ENCODE measurements around the gene WDFY3. TPM values are rescaled to one million over a fixed set of nuclear protein-coding genes. Genes with fewer than 3 reads are reported as not detected.

The WDFY3 gene
- total and polyA plus RNA-seq, 2 experiments from 2014 or later = 8.0 to 89.0 TPM

DNA sequence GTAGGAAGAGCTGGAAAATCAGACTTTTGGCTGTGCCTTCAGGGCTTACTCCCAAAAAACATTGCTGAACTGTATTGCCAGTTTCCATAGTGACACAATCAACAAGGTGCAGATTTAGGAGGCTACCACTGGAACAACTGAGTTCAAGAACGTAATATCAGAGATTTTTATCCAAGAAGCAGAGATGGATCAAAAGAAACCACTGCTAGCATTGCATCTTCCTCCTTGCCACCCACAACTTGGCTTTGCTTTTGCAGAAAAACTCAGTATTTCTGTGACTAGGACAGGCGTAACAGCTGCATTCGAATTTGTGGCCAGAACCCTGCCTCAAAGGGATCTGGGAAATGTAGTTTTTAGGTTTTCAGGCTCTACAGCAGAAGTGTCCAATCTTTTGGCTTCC, 27.8 kb upstream of the WDFY3 start (continued):
- TF ChIP-seq ZNF462 (CRISPR knock-in tag; IDR thresholded peaks at IDR 0.05) (no peak), EZH2 (IDR thresholded peaks at IDR 0.05; ENCODE audit: low read depth, unreplicated experiment) (no peak), ZNF114 (CRISPR knock-in tag; IDR thresholded peaks at IDR 0.05) (no peak)

GRCh38 chr4:84985952-84986351, 19.5 kb upstream of the WDFY3 start:
- H3K27ac Mint-ChIP-seq = no peak overlapping the region
- H3K4me3 Mint-ChIP-seq = no peak overlapping the region
- Histone ChIP-seq H3K79me2 (replicated peaks; ENCODE audit: insufficient read depth) (no peaks in the 10 kb centered on the region), H2AFZ (no peak overlapping the region), H3K36me3 (ENCODE audit: insufficient read depth) (peaks cover 5% of the 10 kb centered on the region; the same call in 1 of the 2 replicates), H4K20me1 (replicated peaks; ENCODE audit: insufficient read depth) (no peaks in the 10 kb centered on the region), H3K9me2 (ENCODE audit: insufficient read depth) (no peaks in the 10 kb centered on the region), H3K4me1 (ENCODE audit: insufficient read depth) (no peaks in the 10 kb centered on the region), H3K4me3 (no peak overlapping the region), H3F3A (replicated peaks; ENCODE audit: low read depth) (no peaks in the 10 kb centered on the region), H3K27ac (ENCODE audit: low read depth) (no peak overlapping the region), H3K4me2 (no peak overlapping the region), H3K27me3 (ENCODE audit: insufficient read depth) (no peaks in the 10 kb centered on the region)
- no peaks in the 10 kb centered on the region for H3K27me3 Mint-ChIP-seq (ENCODE audit: insufficient read depth, low read depth, poor library complexity)
- H3K9me3 Mint-ChIP-seq = peaks cover 42% of the 10 kb centered on the region
- DNase-seq (ENCODE audit: low spot score) = no peak
- no peak for ATAC-seq
- peaks cover 35% of the 10 kb centered on the region for H3K36me3 Mint-ChIP-seq (ENCODE audit: low read depth)
- H3K4me1 Mint-ChIP-seq = no peaks in the 10 kb centered on the region
- TF ChIP-seq EZH2 (IDR thresholded peaks at IDR 0.05; ENCODE audit: low read depth, unreplicated experiment) (no peak), EZH2phosphoT487 (IDR thresholded peaks at IDR 0.05; ENCODE audit: unreplicated experiment) (no peak), ZNF114 (CRISPR knock-in tag; IDR thresholded peaks at IDR 0.05) (no peak), JUNB (IDR thresholded peaks at IDR 0.05; ENCODE audit: unreplicated experiment) (no peak), CREB1 (CRISPR knock-in tag; IDR thresholded peaks at IDR 0.05; ENCODE audit: low read depth) (no peak), ZNF462 (CRISPR knock-in tag; IDR thresholded peaks at IDR 0.05) (no peak)
- TF ChIP-seq, protein P1, sequence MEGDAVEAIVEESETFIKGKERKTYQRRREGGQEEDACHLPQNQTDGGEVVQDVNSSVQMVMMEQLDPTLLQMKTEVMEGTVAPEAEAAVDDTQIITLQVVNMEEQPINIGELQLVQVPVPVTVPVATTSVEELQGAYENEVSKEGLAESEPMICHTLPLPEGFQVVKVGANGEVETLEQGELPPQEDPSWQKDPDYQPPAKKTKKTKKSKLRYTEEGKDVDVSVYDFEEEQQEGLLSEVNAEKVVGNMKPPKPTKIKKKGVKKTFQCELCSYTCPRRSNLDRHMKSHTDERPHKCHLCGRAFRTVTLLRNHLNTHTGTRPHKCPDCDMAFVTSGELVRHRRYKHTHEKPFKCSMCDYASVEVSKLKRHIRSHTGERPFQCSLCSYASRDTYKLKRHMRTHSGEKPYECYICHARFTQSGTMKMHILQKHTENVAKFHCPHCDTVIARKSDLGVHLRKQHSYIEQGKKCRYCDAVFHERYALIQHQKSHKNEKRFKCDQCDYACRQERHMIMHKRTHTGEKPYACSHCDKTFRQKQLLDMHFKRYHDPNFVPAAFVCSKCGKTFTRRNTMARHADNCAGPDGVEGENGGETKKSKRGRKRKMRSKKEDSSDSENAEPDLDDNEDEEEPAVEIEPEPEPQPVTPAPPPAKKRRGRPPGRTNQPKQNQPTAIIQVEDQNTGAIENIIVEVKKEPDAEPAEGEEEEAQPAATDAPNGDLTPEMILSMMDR (conservative IDR thresholded peaks at IDR 0.05; ENCODE audit: low read depth in 2 of 2) = no peak
